Endothelial cell of hepatic sinusoid (primary cell): ENCODE results near the gene PSMB9.
"Not testable (repeated sequence)": the region's sequence is repeated elsewhere in the genome, so short reads cannot be mapped to it uniquely, and the experiment has no call there.

Experiments
- in situ Hi-C: cut with HindIII; loops from 2 replicates; pipeline ENCODE4 v1.10.0; 2017; ENCODE audit warnings: low sequenced_read_pairs

PSMB9 gene

GRCh38 chr6:32855467-32856174, 1.6 kb downstream of the PSMB9 start:
- in situ Hi-C loops, result no loop called here

- in situ Hi-C loops, result no loop called here
These were observed 3.3 kb downstream of the PSMB9 start for GRCh38 chr6:32857156-32857891.

- in situ Hi-C loops, result no loop called here
These were observed 4.2 kb downstream of the PSMB9 start for GRCh38 chr6:32858194-32858593.

- in situ Hi-C loops, result no loop called here
These were observed 6.7 kb downstream of the PSMB9 start for GRCh38 chr6:32860674-32861073.

- in situ Hi-C loops, result no loop called here
These were observed 8.7 kb downstream of the PSMB9 start for GRCh38 chr6:32862725-32863124.

GRCh38 chr6:32865724-32866443, 11.9 kb downstream of the PSMB9 start:
- in situ Hi-C loops, result no loop called here

- in situ Hi-C loops, result no loop called here
These were observed 13.1 kb downstream of the PSMB9 start for GRCh38 chr6:32867022-32867477.

- in situ Hi-C loops, result no loop called here
These were observed 13.7 kb downstream of the PSMB9 start for GRCh38 chr6:32867554-32868256.

- in situ Hi-C loops, result no loop called here
These were observed 14.3 kb downstream of the PSMB9 start for GRCh38 chr6:32868257-32868788.

GRCh38 chr6:32873947-32874346, 20.0 kb downstream of the PSMB9 start:
- in situ Hi-C loops, result not testable (repeated sequence)

GRCh38 chr6:32876603-32877002, 22.6 kb downstream of the PSMB9 start:
- in situ Hi-C loops, result no loop called here

GRCh38 chr6:32879691-32880090, 25.7 kb downstream of the PSMB9 start:
- in situ Hi-C loops, result no loop called here

- in situ Hi-C loops, result not testable (repeated sequence)
These were observed 27.0 kb downstream of the PSMB9 start for GRCh38 chr6:32880962-32881361.

GRCh38 chr6:32882879-32883250, 28.9 kb downstream of the PSMB9 start:
- in situ Hi-C loops, result no loop called here

GRCh38 chr6:32883789-32884188, 29.8 kb downstream of the PSMB9 start:
- in situ Hi-C loops, result no loop called here

- in situ Hi-C loops, result no loop called here
These were observed 31.8 kb downstream of the PSMB9 start for GRCh38 chr6:32885698-32886286.

- in situ Hi-C loops, result no loop called here
These were observed 32.8 kb downstream of the PSMB9 start for GRCh38 chr6:32886681-32887383.

GRCh38 chr6:32887616-32888015, 33.6 kb downstream of the PSMB9 start:
- in situ Hi-C loops, result no loop called here

- in situ Hi-C loops, result no loop called here
These were observed 34.6 kb downstream of the PSMB9 start for GRCh38 chr6:32888576-32888975.

GRCh38 chr6:32889533-32889932, 35.5 kb downstream of the PSMB9 start:
- in situ Hi-C loops, result no loop called here
